GM23248 (cell line): ENCODE data around the gene TCF12. TPM values are rescaled to one million over a fixed set of nuclear protein-coding genes. Genes with fewer than 3 reads are reported as not detected.

ENCODE experiments used
- DNase-seq: peaks from one replicate; pipeline ENCODE4 v3.0.0-alpha.2; 2015
- H2AFZ ChIP-seq: fragments of 200-600 bp; sonication (generic); 2 replicates; pipeline ENCODE4 v1.6.1; 2016; ENCODE audit warnings: antibody characterized with exemption
- H3F3A ChIP-seq: fragments of 200-600 bp; sonication (generic); 2 replicates; pipeline ENCODE4 v1.6.1; 2016; ENCODE audit warnings: mild to moderate bottlenecking, antibody characterized with exemption, mixed run types; ENCODE audit not compliant: insufficient read depth
- H3K27ac ChIP-seq: fragments of 200-600 bp; sonication (generic); 2 replicates; pipeline ENCODE4 v1.5.1; 2016; ENCODE audit warnings: mild to moderate bottlenecking
- H3K27me3 ChIP-seq: fragments of 200-600 bp; sonication (generic); replicated peaks from 2 replicates; pipeline ENCODE4 v1.6.1; 2016; ENCODE audit warnings: mild to moderate bottlenecking; ENCODE audit not compliant: insufficient read depth
- H3K36me3 ChIP-seq: fragments of 200-600 bp; sonication (generic); 2 replicates; pipeline ENCODE4 v1.6.1; 2016; ENCODE audit warnings: low read depth, mild to moderate bottlenecking
- H3K4me1 ChIP-seq: fragments of 200-600 bp; sonication (generic); 2 replicates; pipeline ENCODE4 v1.6.1; 2016; ENCODE audit warnings: mild to moderate bottlenecking; ENCODE audit not compliant: insufficient read depth
- H3K4me2 ChIP-seq: fragments of 200-600 bp; sonication (generic); one replicate; pipeline ENCODE4 v1.6.1; 2016; ENCODE audit warnings: mild to moderate bottlenecking; ENCODE audit not compliant: unreplicated experiment
- H3K4me3 ChIP-seq: fragments of 200-600 bp; sonication (generic); 2 replicates; pipeline ENCODE4 v1.5.1; 2016; ENCODE audit warnings: mild to moderate bottlenecking
- H3K79me2 ChIP-seq: fragments of 200-600 bp; sonication (generic); 2 replicates; pipeline ENCODE4 v1.6.1; 2016; ENCODE audit warnings: mild to moderate bottlenecking; ENCODE audit not compliant: insufficient read depth
- H3K9ac ChIP-seq: fragments of 200-600 bp; sonication (generic); 2 replicates; pipeline ENCODE4 v1.6.1; 2016; ENCODE audit warnings: mild to moderate bottlenecking
- H3K9me2 ChIP-seq: fragments of 200-600 bp; sonication (generic); 2 replicates; pipeline ENCODE4 v1.6.1; 2016; ENCODE audit warnings: mixed run types, mild to moderate bottlenecking, moderate library complexity; ENCODE audit not compliant: insufficient read depth
- H3K9me3 ChIP-seq: fragments of 200-600 bp; sonication (generic); one replicate; pipeline ENCODE4 v1.6.1; 2017; ENCODE audit warnings: low read depth
- H4K20me1 ChIP-seq: fragments of 200-600 bp; sonication (generic); 2 replicates; pipeline ENCODE4 v1.6.0; 2016; ENCODE audit not compliant: insufficient read depth
- EZH2 ChIP-seq: fragments of 200-600 bp; sonication (generic); IDR thresholded peaks from 2 replicates; pipeline ENCODE4 v1.6.1; 2018; ENCODE audit warnings: antibody characterized with exemption, mild to moderate bottlenecking; ENCODE audit not compliant: insufficient read depth, poor library complexity, severe bottlenecking
- EZH2phosphoT487 ChIP-seq: fragments of 200-600 bp; sonication (generic); IDR thresholded peaks from 2 replicates; pipeline ENCODE4 v1.6.1; 2018; ENCODE audit warnings: antibody characterized with exemption, moderate library complexity, mild to moderate bottlenecking, low read depth; ENCODE audit not compliant: insufficient read depth
- WGBS, 2 experiments: methylation state at CpG; one replicate each; pipeline ENCODE4 v1.1.6; 2015 to 2017; ENCODE audit warnings: low lambda C conversion rate in 2 of 2, low coverage in 1 of 2; ENCODE audit errors: missing lambda C conversion rate in 2 of 2; 5-methylcytosine and 5-hydroxymethylcytosine counted together
- in situ Hi-C: fragments of 300-500 bp; cut with MboI; formaldehyde crosslinking; loops from 2 replicates; pipeline ENCODE4 v1.15.0; 2020
- polyA plus RNA-seq: library from polyadenylated mRNA; unstranded; fragments of >200 nt; fragmentation: Nextera tagmentation; extraction: Ambion mirVana; gene quantifications from 2 replicates; pipeline ENCODE4 v1.2.1, GENCODE V29; 2016
- total RNA-seq: library from RNA; depleted of rRNA; stranded (reverse); fragments of >200 nt; shearing (Covaris generic); gene quantifications from 2 replicates; pipeline ENCODE4 v1.2.3, GENCODE V29; 2014

The TCF12 gene
- total and polyA plus RNA-seq, 2 experiments from 2014 or later: 53.6 to 58.6 TPM

GRCh38 chr15:57185507-57186074 lies 267.1 kb downstream of the TCF12 start:
- TF ChIP-seq EZH2phosphoT487 (no peak), EZH2 (no peak)
- Histone ChIP-seq H3K79me2 (0 out of 2 replicates have a peak, but pooled peaks cover 13% of the 10 kb centered on the region), H3K9ac (no peak overlapping the region), H3K36me3 (0 out of 2 replicates have a peak, but pooled peaks cover 6% of the 10 kb centered on the region), H3K9me3 (no peaks in the 10 kb centered on the region), H3K9me2 (no peaks in the 10 kb centered on the region), H3K4me2 (no peak overlapping the region), H3K4me1 (peaks cover 28% of the 10 kb centered on the region), H3K27me3 (no peaks in the 10 kb centered on the region), H2AFZ (no peak overlapping the region), H3K4me3 (no peak overlapping the region), H3K27ac (no peak overlapping the region), H4K20me1 (no peaks in the 10 kb centered on the region), H3F3A (peaks cover 16% of the 10 kb centered on the region; the same call in 1 of the 2 replicates)
- in situ Hi-C loops: no loop called here
- no peak for DNase-seq

DNA sequence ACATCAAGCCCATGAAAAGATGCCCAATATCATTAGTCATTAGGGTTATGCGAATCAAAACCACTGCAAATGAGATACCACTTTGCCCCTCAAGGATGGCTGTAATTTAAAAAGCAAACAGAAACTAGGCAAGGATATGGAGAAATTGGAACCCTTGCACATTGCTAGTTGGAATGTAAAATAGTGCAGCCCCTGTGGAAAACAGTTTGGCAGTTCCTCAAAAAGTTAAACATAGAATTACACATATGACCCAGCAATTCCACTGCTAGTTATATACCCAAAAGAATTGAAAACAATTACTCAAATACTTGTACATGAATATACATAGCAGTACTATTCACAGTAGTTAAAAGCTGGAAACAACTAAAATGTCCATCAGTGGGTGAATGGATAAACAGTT lies 271.0 kb downstream of the TCF12 start:
- Histone ChIP-seq H2AFZ (no peak overlapping the region), H3K27ac (no peak overlapping the region), H3K9me3 (no peaks in the 10 kb centered on the region), H3K36me3 (peaks cover 19% of the 10 kb centered on the region; the same call in 1 of the 2 replicates), H3K79me2 (0 out of 2 replicates have a peak, but pooled peaks cover 9% of the 10 kb centered on the region), H3K9me2 (no peaks in the 10 kb centered on the region), H3K4me3 (no peak overlapping the region), H3F3A (no peaks in the 10 kb centered on the region), H4K20me1 (no peaks in the 10 kb centered on the region), H3K4me1 (peaks cover 2% of the 10 kb centered on the region; the same call in 1 of the 2 replicates), H3K27me3 (no peaks in the 10 kb centered on the region), H3K9ac (no peak overlapping the region), H3K4me2 (no peak overlapping the region)
- in situ Hi-C loops: no loop called here
- no peak for DNase-seq
- 100% methylated on average over 1 of the region's 1 CpG for WGBS, 2 experiments
- no peak for TF ChIP-seq EZH2phosphoT487
- no peak for TF ChIP-seq EZH2

DNA sequence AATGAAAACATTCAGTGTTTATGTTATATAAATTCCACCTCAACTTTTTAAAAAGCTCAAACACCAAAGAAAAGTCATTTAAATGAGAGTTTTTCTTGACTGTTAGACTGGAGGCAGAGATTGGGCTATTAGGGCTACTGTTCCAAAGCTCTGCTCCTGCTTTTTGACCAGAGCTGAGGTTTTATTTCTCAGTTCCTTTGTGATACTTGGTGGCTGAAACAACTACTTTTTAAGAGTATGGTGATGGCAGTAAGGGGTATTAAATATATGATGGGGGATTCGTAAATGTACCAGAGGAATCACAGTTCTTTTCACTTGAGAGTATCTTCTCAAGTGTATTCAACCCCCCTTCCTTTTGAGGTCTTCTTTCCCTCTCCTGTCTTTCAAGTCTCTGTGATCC lies 271.8 kb downstream of the TCF12 start:
- H3K9me3 ChIP-seq: no peaks in the 10 kb centered on the region
- no peaks in the 10 kb centered on the region for H3K27me3 ChIP-seq
- H3K27ac ChIP-seq: no peak overlapping the region
- 0 out of 2 replicates have a peak, but pooled peaks cover 9% of the 10 kb centered on the region for H3K79me2 ChIP-seq
- no peak overlapping the region for H3K9ac ChIP-seq
- H4K20me1 ChIP-seq: no peaks in the 10 kb centered on the region
- no peak for TF ChIP-seq EZH2
- no peak for TF ChIP-seq EZH2phosphoT487
- H2AFZ ChIP-seq: no peak overlapping the region
- in situ Hi-C loops: no loop called here
- 93 to 97% methylated on average over 1 of the region's 1 CpG for WGBS, 2 experiments
- H3F3A ChIP-seq: no peaks in the 10 kb centered on the region
- peaks cover 19% of the 10 kb centered on the region; the same call in 1 of the 2 replicates for H3K36me3 ChIP-seq
- DNase-seq: no peak
- no peak overlapping the region for H3K4me3 ChIP-seq
- no peak overlapping the region for H3K4me2 ChIP-seq
- no peaks in the 10 kb centered on the region for H3K9me2 ChIP-seq
- no peaks in the 10 kb centered on the region for H3K4me1 ChIP-seq

GRCh38 chr15:57193161-57193560 lies 274.7 kb downstream of the TCF12 start:
- in situ Hi-C loops: no loop called here

DNA sequence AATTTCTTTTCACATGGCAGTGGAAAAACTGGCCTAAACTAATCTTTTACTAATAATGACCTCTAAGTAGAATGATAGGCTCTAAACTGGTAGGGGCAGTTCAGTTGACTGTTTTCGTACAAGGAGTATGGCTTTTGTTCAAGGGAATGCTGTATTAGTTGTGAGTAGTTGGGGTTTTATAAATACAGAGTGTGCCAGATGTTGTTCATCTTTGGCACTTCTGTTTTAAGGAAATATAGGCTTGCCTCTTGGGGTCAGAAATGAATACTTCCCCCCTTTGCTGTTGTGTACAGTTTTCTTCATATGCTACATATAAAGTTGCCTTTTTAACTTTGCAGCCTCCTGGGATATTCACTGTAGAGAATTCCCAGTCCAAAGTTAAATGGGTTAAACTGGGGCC lies 276.9 kb downstream of the TCF12 start:
- no peak overlapping the region for H3K9ac ChIP-seq
- H3K27ac ChIP-seq: no peak overlapping the region
- H3K9me2 ChIP-seq: no peaks in the 10 kb centered on the region
- no peaks in the 10 kb centered on the region for H3K9me3 ChIP-seq
- no peaks in the 10 kb centered on the region for H4K20me1 ChIP-seq
- TF ChIP-seq EZH2phosphoT487: no peak
- TF ChIP-seq EZH2: no peak
- H3K4me3 ChIP-seq: no peak overlapping the region
- DNase-seq: no peak
- H3K4me2 ChIP-seq: no peak overlapping the region
- H3K4me1 ChIP-seq: no peaks in the 10 kb centered on the region
- no peaks in the 10 kb centered on the region for H3F3A ChIP-seq
- in situ Hi-C loops: no loop called here
- no peaks in the 10 kb centered on the region; the same call in 1 of the 2 replicates for H3K79me2 ChIP-seq
- H3K36me3 ChIP-seq: peaks cover 23% of the 10 kb centered on the region; the same call in 1 of the 2 replicates
- WGBS, 2 experiments: 92 to 95% methylated on average over 1 of the region's 1 CpG
- H2AFZ ChIP-seq: no peak overlapping the region
- H3K27me3 ChIP-seq: no peaks in the 10 kb centered on the region

More at GRCh38 chr15:57193161-57193560, 274.7 kb downstream of the TCF12 start:
- Histone ChIP-seq H3F3A (no peaks in the 10 kb centered on the region), H4K20me1 (no peaks in the 10 kb centered on the region), H3K27me3 (no peaks in the 10 kb centered on the region), H3K79me2 (no peaks in the 10 kb centered on the region), H3K9me2 (no peaks in the 10 kb centered on the region), H2AFZ (no peak overlapping the region), H3K9ac (no peak overlapping the region), H3K4me1 (no peaks in the 10 kb centered on the region), H3K27ac (no peak overlapping the region), H3K36me3 (peaks cover 13% of the 10 kb centered on the region; the same call in 1 of the 2 replicates), H3K4me2 (no peak overlapping the region), H3K9me3 (no peaks in the 10 kb centered on the region), H3K4me3 (no peak overlapping the region)
- 69 to 83% methylated on average over 2 of the region's 2 CpGs for WGBS, 2 experiments
- DNase-seq: no peak
- no peak for TF ChIP-seq EZH2
- no peak for TF ChIP-seq EZH2phosphoT487
